Mesenchymal stem cell (in vitro differentiated cells and primary cell): ENCODE results near the gene DCAF7.

Source experiments
- DNase-seq: peaks from one replicate; pipeline ENCODE4 v3.0.0-alpha.2; 2013
- H2AFZ ChIP-seq: one replicate; pipeline ENCODE4 v1.6.1; 2013; ENCODE audit warnings: low read depth, mild to moderate bottlenecking, control low read depth, inconsistent platforms, low read length, moderate library complexity
- H2AK5ac ChIP-seq: 2 replicates; pipeline ENCODE4 v1.6.1; 2013; ENCODE audit warnings: low read length, moderate library complexity, mild to moderate bottlenecking, inconsistent platforms; ENCODE audit not compliant: severe bottlenecking
- H2BK120ac ChIP-seq: one replicate; pipeline ENCODE4 v1.6.1; 2013; ENCODE audit warnings: low read depth, mild to moderate bottlenecking, inconsistent platforms, low read length, moderate library complexity
- H2BK12ac ChIP-seq, 2 experiments: one replicate each; pipeline ENCODE4 v1.6.1; 2013; ENCODE audit warnings: inconsistent platforms in 2 of 2, low read length in 2 of 2, mild to moderate bottlenecking in 2 of 2, moderate library complexity in 2 of 2, control low read depth in 1 of 2
- H2BK15ac ChIP-seq: one replicate; pipeline ENCODE4 v1.6.1; 2013; ENCODE audit warnings: mild to moderate bottlenecking, low read depth, inconsistent platforms; ENCODE audit not compliant: poor library complexity, severe bottlenecking
- H2BK5ac ChIP-seq: 2 replicates; pipeline ENCODE4 v1.6.1; 2013; ENCODE audit warnings: low read depth, mild to moderate bottlenecking, low read length, control low read depth, inconsistent platforms; ENCODE audit not compliant: poor library complexity, severe bottlenecking
- H3K14ac ChIP-seq, 2 experiments: one replicate each; pipeline ENCODE4 v1.6.1; 2013; ENCODE audit warnings: inconsistent platforms in 2 of 2, low read length in 2 of 2, control low read depth in 1 of 2, mild to moderate bottlenecking in 1 of 2, moderate library complexity in 1 of 2
- H3K18ac ChIP-seq, 2 experiments: one replicate each; pipeline ENCODE4 v1.6.1; 2013; ENCODE audit warnings: inconsistent platforms in 2 of 2, low read length in 2 of 2, control low read depth in 1 of 2, low read depth in 1 of 2, mild to moderate bottlenecking in 1 of 2
- H3K23ac ChIP-seq, 2 experiments: one replicate each; pipeline ENCODE4 v1.6.1; 2013; ENCODE audit warnings: inconsistent platforms in 2 of 2, low read length in 2 of 2, mild to moderate bottlenecking in 2 of 2, moderate library complexity in 2 of 2, control low read depth in 1 of 2
- H3K27ac ChIP-seq: 2 replicates; pipeline ENCODE4 v1.5.1; 2013; ENCODE audit warnings: mild to moderate bottlenecking, moderate library complexity, low read length, control low read depth, inconsistent platforms; ENCODE audit not compliant: poor library complexity, severe bottlenecking
- H3K27me3 ChIP-seq, 2 experiments: 2 replicates each; pipeline versions ENCODE4 v1.6.1 to v1.7.0; 2013; ENCODE audit warnings: low read length in 2 of 2, mild to moderate bottlenecking in 2 of 2, moderate library complexity in 2 of 2, control low read depth in 1 of 2, inconsistent platforms in 1 of 2; ENCODE audit not compliant: control insufficient read depth in 1 of 2, insufficient read depth in 1 of 2
- H3K36me3 ChIP-seq, 2 experiments: 2 replicates each; pipeline versions ENCODE4 v1.6.1 to v1.7.0; 2013; ENCODE audit warnings: low read length in 2 of 2, control low read depth in 1 of 2, inconsistent platforms in 1 of 2, low read depth in 1 of 2, mild to moderate bottlenecking in 1 of 2; ENCODE audit not compliant: insufficient read depth in 2 of 2, control insufficient read depth in 1 of 2
- H3K4ac ChIP-seq, 2 experiments: one replicate each; pipeline ENCODE4 v1.6.1; 2013; ENCODE audit warnings: inconsistent platforms in 2 of 2, low read length in 2 of 2, mild to moderate bottlenecking in 2 of 2, moderate library complexity in 2 of 2, control low read depth in 1 of 2, low read depth in 1 of 2
- H3K4me1 ChIP-seq: 2 replicates; pipeline ENCODE4 v1.6.1; 2013; ENCODE audit warnings: low read depth, low read length, control low read depth; ENCODE audit not compliant: control insufficient read depth, insufficient read depth
- H3K4me2 ChIP-seq: 2 replicates; pipeline ENCODE4 v1.6.1; 2013; ENCODE audit warnings: low read length, mild to moderate bottlenecking, inconsistent platforms; ENCODE audit not compliant: poor library complexity, severe bottlenecking
- H3K4me3 ChIP-seq, 2 experiments: 2 replicates each; pipeline versions ENCODE4 v1.5.1 to v1.7.0; 2013; ENCODE audit warnings: low read length in 2 of 2, mild to moderate bottlenecking in 2 of 2, control low read depth in 1 of 2, low read depth in 1 of 2; ENCODE audit not compliant: insufficient read depth in 1 of 2
- H3K79me1 ChIP-seq: replicated peaks from 2 replicates; pipeline ENCODE4 v1.6.1; 2013; ENCODE audit warnings: mild to moderate bottlenecking, control low read depth, low read length, inconsistent platforms; ENCODE audit not compliant: poor library complexity, severe bottlenecking
- H3K9ac ChIP-seq: 2 replicates; pipeline ENCODE4 v1.7.0; 2013; ENCODE audit warnings: mild to moderate bottlenecking, low read length, moderate library complexity
- H3K9me3 ChIP-seq: 2 replicates; pipeline ENCODE4 v1.7.0; 2013; ENCODE audit warnings: mild to moderate bottlenecking, low read length; ENCODE audit not compliant: control insufficient read depth
- H4K8ac ChIP-seq: one replicate; pipeline ENCODE4 v1.6.1; 2013; ENCODE audit warnings: inconsistent platforms, mild to moderate bottlenecking, low read length, moderate library complexity
- H4K91ac ChIP-seq: one replicate; pipeline ENCODE4 v1.6.1; 2013; ENCODE audit warnings: mild to moderate bottlenecking, low read length, inconsistent platforms
- WGBS: methylation state at CpG from one replicate; pipeline ENCODE4 v1.1.7; 2013; ENCODE audit warnings: mixed read lengths; 5-methylcytosine and 5-hydroxymethylcytosine counted together

The DCAF7 gene

GRCh38 chr17:63613663-63614062 lies 63.4 kb downstream of the DCAF7 start:
- DNase-seq = no peak

DNA sequence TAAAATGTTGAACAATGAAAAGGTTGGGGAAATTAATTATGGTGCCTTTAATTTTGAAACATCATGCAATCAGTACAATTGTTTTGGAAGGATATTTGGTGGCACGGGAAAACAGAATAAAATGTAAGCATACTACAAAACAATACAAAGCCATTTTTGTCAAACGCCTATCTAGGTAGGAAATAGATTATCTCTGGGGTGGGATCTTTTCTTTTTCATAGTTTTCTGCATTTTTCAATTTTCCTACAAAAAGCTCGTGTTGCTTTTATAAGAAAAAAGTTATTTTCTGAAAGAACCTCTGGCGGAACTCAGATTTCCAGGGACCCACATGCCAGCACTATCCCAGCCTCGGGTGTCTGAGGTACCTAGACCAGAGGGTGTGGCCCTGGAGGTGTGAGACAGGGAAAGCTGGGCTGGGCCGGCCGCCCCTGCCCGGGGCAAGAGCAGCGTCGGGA lies 71.0 kb downstream of the DCAF7 start:
- H3K4ac ChIP-seq = peak overlapping the region; percentile 77 to 95
- no peaks in the 10 kb centered on the region for H3K36me3 ChIP-seq
- H2BK120ac ChIP-seq = peak overlapping the region; percentile 42

More at GRCh38 chr17:63613663-63614062, 63.4 kb downstream of the DCAF7 start:
- Histone ChIP-seq H2AK5ac (no peak overlapping the region), H3K9ac (no peak overlapping the region), H2BK5ac (no peak overlapping the region), H2BK12ac (no peak overlapping the region), H3K27me3 (peaks cover 0 to 4% of the 10 kb centered on the region in 2 experiments), H3K36me3 (peaks cover 11 to 16% of the 10 kb centered on the region in 2 experiments), H4K8ac (no peak overlapping the region), H3K4me1 (no peaks in the 10 kb centered on the region), H3K14ac (no peak overlapping the region), H3K4me3 (no peak overlapping the region), H2BK15ac (no peak overlapping the region), H3K4ac (no peak overlapping the region), H4K91ac (no peak overlapping the region), H2BK120ac (no peak overlapping the region), H2AFZ (no peak overlapping the region), H3K9me3 (no peaks in the 10 kb centered on the region), H3K4me2 (no peak overlapping the region), H3K79me1 (no peaks in the 10 kb centered on the region), H3K27ac (no peak overlapping the region), H3K18ac (no peak overlapping the region), H3K23ac (no peak overlapping the region)
- WGBS = 86% methylated on average over 2 of the region's 2 CpGs

DNA sequence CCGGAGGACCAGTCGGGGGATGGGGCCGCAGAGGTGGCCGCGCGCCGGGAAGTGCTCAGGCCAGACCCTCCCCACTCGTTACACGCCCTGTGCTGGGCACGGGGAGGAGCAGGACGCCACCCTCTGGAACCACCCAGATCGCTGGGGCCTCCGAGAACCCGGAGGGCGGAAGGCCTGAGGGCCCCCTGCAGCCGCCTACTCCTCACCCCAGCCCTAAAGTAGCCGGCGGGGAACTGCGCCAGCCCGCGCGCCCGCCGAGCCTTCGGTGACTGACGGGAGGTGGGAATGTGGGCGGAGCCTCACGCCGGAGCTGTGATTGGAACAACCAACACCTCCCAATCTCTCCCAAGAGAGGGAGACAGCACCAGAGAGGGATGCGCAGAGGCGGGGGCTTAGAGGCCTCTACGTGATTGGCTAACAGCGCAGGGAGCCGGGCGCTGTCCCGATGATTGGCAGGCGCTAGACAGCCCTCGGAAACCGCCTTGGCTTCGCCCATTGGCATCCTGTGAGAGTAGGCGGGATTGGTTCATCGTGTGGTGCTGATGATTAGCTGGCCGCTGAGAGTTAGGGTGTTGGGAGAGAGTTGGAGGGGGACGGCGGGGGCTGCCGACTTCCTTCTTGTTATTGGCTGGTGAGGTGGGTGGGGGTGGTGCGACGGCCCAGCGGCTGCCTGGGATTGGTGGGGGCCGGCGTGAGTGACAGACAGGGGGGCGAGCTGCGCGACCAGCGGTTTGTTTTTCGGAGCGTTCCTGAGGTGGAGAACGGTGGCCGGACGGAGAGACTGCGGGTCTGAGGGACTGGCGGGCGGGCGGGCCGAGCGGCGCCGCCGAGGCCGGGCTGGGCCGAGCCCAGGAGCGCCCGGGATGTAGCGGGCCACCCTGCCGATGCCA lies 71.7 kb downstream of the DCAF7 start, which contains the start of gene MAP3K3:
Gene MAP3K3, plus strand, starts transcription at position 734 of the 890 bp plus-strand sequence. CDS start 343 bp downstream, outside the sequence.
- peaks cover 3% of the 10 kb centered on the region for H3K79me1 ChIP-seq
- peak within 1 kb of the TSS; percentile 88 to 93 for H3K18ac ChIP-seq
- no peaks in the 10 kb centered on the region for H3K36me3 ChIP-seq
- peak within 1 kb of the TSS; percentile 67 for H2BK15ac ChIP-seq
- peak within 1 kb of the TSS; percentile 80 for H4K91ac ChIP-seq
- H4K8ac ChIP-seq = peak within 1 kb of the TSS; percentile 81
- H3K4me2 ChIP-seq = peak within 1 kb of the TSS; percentile 100
- H3K27ac ChIP-seq = peak within 1 kb of the TSS; percentile 35
- peak within 1 kb of the TSS; percentile 77 to 95 for H3K4ac ChIP-seq
- H2AK5ac ChIP-seq = no peak within 1 kb of the TSS
- peak within 1 kb of the TSS; percentile 90 for H3K9ac ChIP-seq
- H3K23ac ChIP-seq = peak within 1 kb of the TSS in 1 of 2 experiments; percentile 46
- H2BK120ac ChIP-seq = peak within 1 kb of the TSS; percentile 59
- peak within 1 kb of the TSS in 1 of 2 experiments; percentile 65 for H3K14ac ChIP-seq
- peak within 1 kb of the TSS; percentile 85 for H2AFZ ChIP-seq
- H2BK5ac ChIP-seq = peak within 1 kb of the TSS; percentile 69
- H2BK12ac ChIP-seq = no peak within 1 kb of the TSS
- peaks cover 0 to 4% of the 10 kb centered on the region in 2 experiments for H3K27me3 ChIP-seq
- peak within 1 kb of the TSS; percentile 84 to 97 for H3K4me3 ChIP-seq
- DNase-seq = peak; percentile 100
- H3K9me3 ChIP-seq = no peaks in the 10 kb centered on the region
- under 1% methylated on average over 52 of the region's 75 CpGs for WGBS
- peaks cover 2% of the 10 kb centered on the region for H3K4me1 ChIP-seq

More for the DNA sequence above, 71.0 kb downstream of the DCAF7 start:
- peak overlapping the region; percentile 88 to 90 for H3K18ac ChIP-seq
- H3K9me3 ChIP-seq = no peaks in the 10 kb centered on the region
- H4K8ac ChIP-seq = peak overlapping the region; percentile 81
- no peak for DNase-seq
- peak overlapping the region; percentile 100 for H3K4me2 ChIP-seq
- no peak overlapping the region for H2BK12ac ChIP-seq
- no peak overlapping the region for H2AK5ac ChIP-seq
- peaks cover 2% of the 10 kb centered on the region for H3K4me1 ChIP-seq
- H3K27ac ChIP-seq = no peak overlapping the region
- H2BK15ac ChIP-seq = peak overlapping the region; percentile 26
- 9% methylated on average over 8 of the region's 10 CpGs for WGBS
- peak overlapping the region; percentile 72 to 84 for H3K4me3 ChIP-seq
- H3K23ac ChIP-seq = no peak overlapping the region
- H2AFZ ChIP-seq = peak overlapping the region; percentile 85
- H3K9ac ChIP-seq = peak overlapping the region; percentile 84
- H3K14ac ChIP-seq = peak overlapping the region in 1 of 2 experiments; percentile 61
- peaks cover 2% of the 10 kb centered on the region for H3K79me1 ChIP-seq
- peak overlapping the region; percentile 69 for H2BK5ac ChIP-seq
- H4K91ac ChIP-seq = peak overlapping the region; percentile 80
- peaks cover 0 to 4% of the 10 kb centered on the region in 2 experiments for H3K27me3 ChIP-seq
